ENCODE measurements around the gene APCDD1L.
"Not testable (repeated sequence)": the region's sequence is repeated elsewhere in the genome, so short reads cannot be mapped to it uniquely, and the experiment has no call there.

The APCDD1L gene

GRCh38 chr20:58436868-58437645 lies 78.1 kb downstream of the APCDD1L start:
- no peak for DNase-seq

DNA sequence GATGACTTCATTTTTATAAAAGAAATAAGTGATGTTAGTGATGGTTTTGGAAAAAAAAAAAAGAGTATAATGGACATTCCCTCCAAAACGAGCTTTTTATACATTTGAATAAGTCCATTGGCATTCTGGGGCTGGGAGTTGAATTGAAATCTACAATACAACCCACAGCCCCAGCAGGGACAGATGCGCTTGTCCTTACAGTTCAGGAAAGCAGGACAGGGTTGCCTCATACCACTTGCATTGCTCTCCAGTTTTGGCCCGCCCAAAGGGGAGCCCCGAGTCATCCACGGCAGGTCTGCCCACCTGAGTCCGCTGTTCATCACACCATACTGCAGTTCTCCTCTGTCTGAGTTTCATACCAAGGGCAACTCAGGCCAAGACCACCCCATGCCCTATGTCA lies 80.0 kb downstream of the APCDD1L start:
- no peak for DNase-seq

DNA sequence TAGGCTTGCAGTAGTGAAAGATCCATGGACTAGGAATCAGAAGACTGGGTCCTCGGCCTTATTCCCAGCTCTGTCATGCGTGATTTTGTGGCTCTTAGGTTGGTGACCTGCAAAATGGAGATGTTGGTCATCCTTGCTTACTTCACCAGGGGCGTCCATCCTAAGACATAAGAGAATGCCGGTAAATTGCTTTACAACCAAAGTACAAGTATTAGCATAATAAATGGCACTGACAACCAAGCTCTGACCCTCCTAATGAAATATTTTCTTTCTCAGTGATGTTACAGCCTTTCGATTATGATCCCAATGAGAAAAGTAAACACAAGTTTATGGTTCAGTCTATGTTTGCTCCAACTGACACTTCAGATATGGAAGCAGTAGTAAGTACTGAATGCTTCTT lies 80.9 kb downstream of the APCDD1L start:
- DNase-seq: no peak

DNA sequence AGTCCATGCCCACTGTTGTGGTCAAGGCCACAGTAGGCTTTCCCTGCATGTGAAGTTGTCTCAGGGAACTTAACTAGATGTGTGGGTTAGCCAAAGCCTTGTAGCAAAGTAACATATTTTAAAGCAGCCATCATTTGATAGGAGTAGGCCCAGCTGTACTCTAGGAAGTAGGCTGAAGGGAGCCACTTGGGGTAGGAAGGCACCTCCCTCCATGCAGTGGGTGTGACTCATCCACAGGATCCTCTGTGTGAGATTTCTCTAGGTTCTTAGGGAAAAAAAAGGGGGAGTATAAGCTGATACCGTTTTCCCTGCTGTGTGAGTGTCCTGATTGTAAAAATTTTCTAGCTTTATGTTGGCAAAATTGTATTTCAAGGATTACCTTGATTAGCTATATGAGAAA lies 81.4 kb downstream of the APCDD1L start:
- no peak for DNase-seq

DNA sequence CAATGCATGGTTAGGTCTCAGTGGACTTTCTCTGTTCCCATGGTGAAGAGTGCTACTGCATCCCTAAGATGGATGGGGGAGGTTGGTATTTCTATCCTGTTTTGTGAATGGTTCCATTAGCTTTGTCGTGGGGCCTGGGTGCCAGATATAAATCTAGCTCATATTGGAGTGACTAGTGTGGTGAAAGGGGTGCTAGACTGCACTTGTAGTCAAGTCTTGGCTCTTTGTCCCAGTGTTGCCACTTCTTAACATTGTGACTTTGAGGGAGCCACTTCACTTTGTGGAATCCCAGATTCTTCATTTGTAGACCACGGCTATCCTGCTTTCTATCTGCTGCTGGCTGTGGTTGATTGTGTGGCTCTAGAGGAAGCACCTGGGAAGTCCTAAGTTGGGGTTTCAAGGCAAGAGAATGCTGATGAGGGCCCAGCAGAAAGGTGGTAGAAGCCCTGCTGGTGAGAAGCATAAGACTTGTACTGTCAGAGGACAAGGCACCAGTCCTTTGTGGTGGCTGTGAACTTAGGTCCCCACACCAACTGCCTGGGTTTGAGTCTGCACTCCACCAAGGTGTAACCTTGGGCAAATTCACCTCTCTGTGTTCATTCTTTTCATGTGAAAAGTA lies 82.1 kb downstream of the APCDD1L start:
- DNase-seq: no peak

DNA sequence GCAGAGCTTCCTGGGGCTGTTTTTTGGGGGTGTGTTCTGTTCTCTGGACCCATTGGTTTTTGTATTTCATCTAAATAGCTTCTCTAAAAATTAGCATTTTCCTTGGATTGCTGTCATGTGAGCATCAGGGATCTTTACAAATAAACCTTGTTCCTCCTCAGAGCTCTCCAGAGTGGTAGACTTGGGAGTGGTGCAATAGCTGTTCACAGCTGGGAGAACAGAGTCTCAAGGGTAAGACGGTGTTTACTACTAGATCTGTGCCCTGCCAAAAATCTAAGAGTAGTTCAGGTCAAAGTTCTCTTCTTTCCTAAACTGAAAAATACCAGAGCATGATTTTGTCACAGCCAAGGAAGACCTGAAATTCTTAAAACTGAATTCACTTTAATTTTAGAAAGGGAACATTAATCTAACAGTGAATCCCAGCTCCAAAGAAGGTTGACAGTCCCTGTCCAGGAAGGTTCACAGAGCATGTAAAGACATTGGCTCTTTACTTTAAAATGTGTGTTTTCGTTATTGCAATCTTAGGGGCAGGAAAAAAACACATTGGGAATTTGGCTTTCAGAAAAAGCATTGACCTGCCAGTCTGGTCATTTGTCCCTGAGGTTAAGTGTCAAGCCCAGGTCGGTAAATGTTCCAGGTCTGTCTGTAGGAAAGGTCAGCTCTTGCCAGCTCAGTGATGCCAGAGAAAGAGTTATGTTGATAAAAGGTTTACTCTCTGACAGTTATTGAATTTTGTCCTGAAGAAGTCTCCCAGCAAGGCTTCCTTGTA lies 82.8 kb downstream of the APCDD1L start:
- no peak for DNase-seq

- no peak for DNase-seq
Measured at GRCh38 chr20:58431134-58431533, 84.1 kb downstream of the APCDD1L start.

DNA sequence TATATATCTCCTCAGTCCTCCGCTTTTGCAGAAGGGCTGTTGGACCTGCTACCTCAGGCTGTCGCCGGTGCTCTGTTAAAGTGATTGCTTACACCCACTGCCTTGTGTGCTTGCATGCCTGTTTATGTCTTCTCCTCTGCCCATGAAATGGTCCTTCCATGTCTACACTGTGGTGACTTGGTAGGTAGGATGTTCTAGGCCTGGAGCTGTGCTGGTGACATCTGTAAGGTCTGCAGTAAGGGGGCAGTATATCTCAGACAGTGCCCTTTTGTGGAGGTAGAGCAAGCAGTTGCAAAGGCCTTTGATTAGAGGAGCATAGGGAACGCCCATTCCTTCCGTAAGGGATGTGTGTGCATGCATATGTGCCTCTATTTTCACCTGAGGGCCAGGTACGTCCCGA lies 85.9 kb downstream of the APCDD1L start:
- no peak for DNase-seq

- DNase-seq: no peak
Measured at GRCh38 chr20:58428364-58428763, 86.8 kb downstream of the APCDD1L start.

GRCh38 chr20:58427571-58427970 lies 87.6 kb downstream of the APCDD1L start:
- DNase-seq: not testable (repeated sequence)

- DNase-seq: no peak
Measured at GRCh38 chr20:58424218-58424969, 90.8 kb downstream of the APCDD1L start.

GRCh38 chr20:58421497-58421850 lies 93.7 kb downstream of the APCDD1L start:
- no peak for DNase-seq

- no peak for DNase-seq
Measured at GRCh38 chr20:58420798-58421496, 94.3 kb downstream of the APCDD1L start.

- no peak for DNase-seq
Measured at GRCh38 chr20:58418949-58419748, 96.0 kb downstream of the APCDD1L start.

DNA sequence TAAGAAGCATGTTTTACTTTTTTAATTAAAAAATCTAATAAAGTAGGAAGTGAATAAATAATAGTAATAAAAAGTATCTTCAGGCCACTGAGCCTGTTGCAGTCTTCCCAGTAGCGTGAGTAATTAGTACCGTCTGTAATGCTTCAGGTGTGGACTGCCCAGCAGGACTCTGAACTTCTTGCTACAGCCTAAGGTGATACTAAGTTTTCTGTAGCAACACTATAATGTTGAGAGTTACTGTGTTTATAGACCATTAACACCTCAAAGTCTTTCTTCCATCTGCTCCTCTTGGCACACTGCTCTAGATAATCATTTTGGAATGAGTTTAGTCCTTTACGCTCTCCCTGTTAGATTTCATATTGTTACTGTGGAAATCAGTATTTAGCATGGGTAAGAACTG lies 97.8 kb downstream of the APCDD1L start:
- DNase-seq: no peak

DNA sequence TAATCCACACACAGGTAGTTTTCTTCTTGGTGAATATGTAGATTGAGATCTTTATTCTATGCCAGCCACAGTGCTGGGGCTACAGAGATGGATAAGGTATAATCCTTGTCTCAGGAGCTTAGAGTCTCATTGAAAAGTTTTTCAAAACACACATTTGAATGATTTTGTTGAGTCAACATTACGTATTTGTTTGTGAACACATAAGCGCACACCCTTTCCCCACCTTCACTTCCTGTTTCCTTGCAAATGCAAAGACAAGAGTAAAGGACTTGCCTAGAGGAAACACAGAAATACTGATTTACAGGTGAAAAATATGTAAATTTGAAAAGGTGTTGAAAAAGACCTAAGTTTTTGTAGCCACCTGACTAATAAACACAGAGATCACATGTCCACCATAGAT lies 98.4 kb downstream of the APCDD1L start:
- DNase-seq: no peak

- DNase-seq: no peak
Measured at GRCh38 chr20:58416057-58416456, 99.1 kb downstream of the APCDD1L start.

DNA sequence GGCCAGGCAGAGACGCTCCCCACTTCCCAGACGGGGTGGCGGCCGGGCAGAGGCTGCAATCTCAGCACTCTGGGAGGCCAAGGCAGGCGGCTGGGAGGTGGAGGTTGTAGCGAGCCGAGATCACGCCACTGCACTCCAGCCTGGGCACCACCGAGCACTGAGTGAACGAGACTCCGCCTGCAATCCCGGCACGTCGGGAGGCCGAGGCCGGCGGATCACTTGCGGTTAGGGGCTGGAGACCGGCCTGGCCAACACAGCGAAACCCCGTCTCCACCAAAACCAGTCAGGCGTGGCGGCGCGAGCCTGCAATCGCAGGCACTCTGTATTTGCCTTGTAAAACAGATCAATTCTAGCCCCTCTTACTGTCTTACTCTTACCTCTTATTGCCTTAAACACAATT lies 100.4 kb downstream of the APCDD1L start:
- DNase-seq: not testable (repeated sequence)

DNA sequence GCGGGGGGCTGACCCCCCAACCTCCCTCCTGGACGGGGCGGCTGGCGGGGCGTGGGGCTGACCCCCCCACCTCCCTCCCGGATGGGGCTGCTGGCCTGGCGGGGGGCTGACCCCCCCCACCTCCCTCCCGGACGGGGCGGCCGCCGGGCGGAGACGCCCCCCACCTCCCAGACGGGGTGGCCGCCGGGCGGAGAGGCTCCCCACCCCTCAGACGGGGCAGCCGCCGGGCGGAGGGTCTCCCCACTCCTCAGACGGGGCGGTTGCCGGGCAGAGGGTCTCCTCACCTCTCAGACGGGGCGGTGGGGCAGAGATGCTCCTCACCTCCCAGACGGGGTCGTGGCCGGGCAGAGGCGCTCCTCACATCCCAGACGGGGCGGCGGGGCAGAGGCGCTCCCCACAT lies 101.0 kb downstream of the APCDD1L start:
- DNase-seq: not testable (repeated sequence)

Measured in activated naive CD4-positive, alpha-beta T cell treated with anti-CD3 and anti-CD28 coated beads, Interleukin-2, amount 50 U/mL, for 16 hours (primary cell).